Forelimb muscle (tissue), 1 donor: ENCODE results near the gene MLLT10. TPM values are rescaled to one million over a fixed set of nuclear protein-coding genes. Genes with fewer than 3 reads are reported as not detected.

ENCODE experiments used
- DNase-seq: peaks from one replicate; pipeline ENCODE4 v3.0.0-alpha.2; 2013; ENCODE audit warnings: low read depth
- polyA plus RNA-seq: library from polyadenylated mRNA; unstranded; fragments of 120-200 nt; gene quantifications from one replicate; pipeline ENCODE4 v1.2.1, GENCODE V29; 2013; ENCODE audit not compliant: insufficient read length

The MLLT10 gene
- polyA plus RNA-seq, 1 donor = 28.2 TPM

GRCh38 chr10:21501091-21501490 lies 32.9 kb upstream of the MLLT10 start:
- no peak for DNase-seq

DNA sequence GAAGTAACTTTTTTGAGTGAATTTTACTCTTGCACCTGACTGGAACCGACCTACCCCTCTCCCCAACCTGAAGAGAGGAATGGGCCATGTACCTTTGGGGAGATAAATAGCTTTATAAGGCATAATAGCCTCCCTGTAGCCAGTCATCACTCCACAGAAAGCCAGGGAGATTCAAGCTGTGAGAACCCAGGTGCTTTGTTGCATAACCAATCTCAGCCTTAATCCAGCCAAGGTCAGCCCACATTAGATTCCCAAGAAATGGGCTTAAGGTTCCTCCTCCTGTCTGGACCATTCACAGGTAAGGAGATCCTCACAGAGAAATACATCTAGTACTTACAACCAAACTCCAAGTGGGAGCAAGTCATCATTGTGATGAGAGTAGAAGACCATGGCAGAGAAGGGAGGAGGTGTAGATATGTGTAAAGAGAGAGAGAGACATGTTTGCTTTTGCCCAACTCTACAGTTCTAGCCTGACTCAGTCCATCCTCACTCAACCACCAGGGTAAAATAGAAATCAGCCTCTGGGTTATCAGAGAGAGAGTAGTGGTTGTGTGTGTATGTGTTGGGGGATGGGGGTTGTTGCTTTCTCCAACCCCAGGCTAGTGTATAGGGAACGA lies 32.2 kb upstream of the MLLT10 start:
- no peak for DNase-seq

GRCh38 chr10:21502348-21502740 lies 31.7 kb upstream of the MLLT10 start:
- no peak for DNase-seq

- DNase-seq = no peak
Measured at GRCh38 chr10:21503542-21503941, 30.5 kb upstream of the MLLT10 start.

GRCh38 chr10:21505711-21506278 lies 28.2 kb upstream of the MLLT10 start:
- DNase-seq = no peak

DNA sequence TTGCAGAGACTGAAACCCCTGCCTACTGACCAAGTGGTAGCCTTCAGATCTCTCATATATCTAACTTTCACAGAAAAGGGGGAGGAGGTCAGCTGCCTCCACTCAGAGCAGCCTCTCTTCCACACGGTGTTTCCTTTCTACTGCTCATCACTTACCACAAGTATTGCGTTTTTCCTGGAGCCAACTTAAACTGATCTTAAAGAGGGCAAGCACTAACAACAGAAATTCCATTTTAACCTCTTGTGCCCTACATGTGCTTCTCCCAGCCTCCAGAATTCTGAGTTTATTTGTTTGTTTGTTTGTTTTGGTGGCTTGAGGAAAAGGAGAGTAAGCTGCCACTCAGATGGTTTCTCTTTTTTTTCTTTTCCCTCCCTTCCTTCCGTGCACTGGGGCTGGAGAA lies 27.7 kb upstream of the MLLT10 start:
- DNase-seq = no peak

DNA sequence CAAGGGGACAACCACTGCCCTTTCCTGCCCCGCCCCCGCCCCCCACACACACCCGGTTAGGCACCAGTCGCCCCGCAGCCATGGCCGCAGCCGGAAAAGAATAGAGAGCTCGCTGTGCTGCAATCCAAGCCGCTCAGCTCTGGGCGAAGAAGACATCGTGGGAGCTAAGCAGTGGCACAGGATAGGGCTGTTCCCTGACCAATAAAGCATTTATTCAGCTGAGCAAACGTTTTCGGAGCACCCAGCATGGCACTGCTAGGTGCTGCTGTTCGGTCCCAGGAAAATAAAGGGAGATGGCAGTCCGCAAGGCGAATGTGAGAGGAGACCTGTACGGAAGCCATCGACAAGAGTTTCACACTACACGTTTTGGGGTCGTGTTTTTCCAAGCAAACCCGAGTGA lies 26.9 kb upstream of the MLLT10 start:
- no peak for DNase-seq

GRCh38 chr10:21508706-21509331 lies 25.2 kb upstream of the MLLT10 start:
- DNase-seq = no peak

DNA sequence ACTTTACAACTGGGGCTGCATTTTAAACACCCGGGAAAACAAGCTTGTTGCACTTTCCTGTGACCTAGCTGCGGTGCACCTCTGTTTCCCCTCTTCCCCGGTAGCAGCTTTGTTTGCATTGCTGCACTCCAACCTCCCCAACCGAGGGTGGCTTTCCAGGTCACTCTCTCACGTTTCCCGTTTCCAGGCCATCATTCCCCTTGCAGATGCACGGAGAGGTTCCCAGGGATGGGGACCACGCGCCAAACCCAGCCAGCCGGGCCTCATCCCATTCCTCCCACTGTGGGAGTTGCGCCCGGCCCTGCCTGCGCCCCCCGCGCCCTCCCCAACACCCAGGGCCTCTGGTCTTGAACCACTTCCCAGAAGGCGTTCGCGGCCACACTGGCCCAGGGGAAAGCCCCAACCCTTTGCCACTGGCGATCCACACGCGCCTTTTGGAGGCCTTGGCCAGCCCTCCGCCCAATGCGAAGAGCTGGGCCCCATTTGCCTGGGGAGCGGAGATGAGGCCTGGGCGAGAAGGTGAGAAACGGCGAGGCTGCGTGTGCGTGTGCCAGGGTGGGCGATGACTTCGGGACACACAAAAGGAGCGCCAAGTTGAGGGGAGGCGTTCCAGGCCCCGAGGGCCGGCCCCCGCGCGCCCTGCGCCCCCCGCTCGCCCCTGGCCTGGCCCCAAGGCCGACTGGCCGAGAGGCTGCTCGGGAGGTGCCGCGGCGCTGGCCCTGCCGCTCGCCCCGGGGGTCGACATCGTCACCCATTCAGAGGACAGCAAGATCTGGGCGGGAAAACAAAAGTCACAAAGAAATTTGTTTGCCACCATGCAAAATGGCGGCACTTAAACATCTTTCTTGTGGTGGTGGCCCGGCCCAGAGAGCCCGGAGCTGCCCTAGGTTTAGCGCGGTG lies 24.4 kb upstream of the MLLT10 start:
- DNase-seq = no peak

- DNase-seq = no peak
Measured at GRCh38 chr10:21510241-21511094, 23.6 kb upstream of the MLLT10 start.

DNA sequence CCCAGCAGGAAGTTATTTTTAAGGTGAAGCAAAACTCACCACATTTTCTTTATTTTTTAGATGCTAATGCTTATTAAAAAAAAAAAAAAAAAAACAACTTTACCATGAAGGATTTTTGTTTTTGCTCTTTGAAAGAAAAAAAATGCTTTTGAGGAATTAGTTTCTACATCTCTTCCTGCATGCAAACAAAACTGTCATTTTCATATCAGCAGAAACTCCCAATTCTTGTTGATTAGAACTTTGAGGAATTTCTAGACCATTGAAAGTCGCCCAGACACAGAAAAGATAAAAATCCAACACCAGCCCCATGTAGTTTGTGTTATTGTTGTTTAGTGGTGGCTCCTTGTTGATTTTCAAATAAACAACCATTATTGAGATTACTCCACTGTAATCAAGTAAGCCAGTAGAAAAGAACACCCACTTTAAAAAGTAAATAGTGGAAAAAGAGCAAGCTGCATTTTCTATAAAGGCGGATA lies 22.9 kb upstream of the MLLT10 start:
- no peak for DNase-seq

- DNase-seq = no peak
Measured at GRCh38 chr10:21511946-21512572, 22.0 kb upstream of the MLLT10 start.

DNA sequence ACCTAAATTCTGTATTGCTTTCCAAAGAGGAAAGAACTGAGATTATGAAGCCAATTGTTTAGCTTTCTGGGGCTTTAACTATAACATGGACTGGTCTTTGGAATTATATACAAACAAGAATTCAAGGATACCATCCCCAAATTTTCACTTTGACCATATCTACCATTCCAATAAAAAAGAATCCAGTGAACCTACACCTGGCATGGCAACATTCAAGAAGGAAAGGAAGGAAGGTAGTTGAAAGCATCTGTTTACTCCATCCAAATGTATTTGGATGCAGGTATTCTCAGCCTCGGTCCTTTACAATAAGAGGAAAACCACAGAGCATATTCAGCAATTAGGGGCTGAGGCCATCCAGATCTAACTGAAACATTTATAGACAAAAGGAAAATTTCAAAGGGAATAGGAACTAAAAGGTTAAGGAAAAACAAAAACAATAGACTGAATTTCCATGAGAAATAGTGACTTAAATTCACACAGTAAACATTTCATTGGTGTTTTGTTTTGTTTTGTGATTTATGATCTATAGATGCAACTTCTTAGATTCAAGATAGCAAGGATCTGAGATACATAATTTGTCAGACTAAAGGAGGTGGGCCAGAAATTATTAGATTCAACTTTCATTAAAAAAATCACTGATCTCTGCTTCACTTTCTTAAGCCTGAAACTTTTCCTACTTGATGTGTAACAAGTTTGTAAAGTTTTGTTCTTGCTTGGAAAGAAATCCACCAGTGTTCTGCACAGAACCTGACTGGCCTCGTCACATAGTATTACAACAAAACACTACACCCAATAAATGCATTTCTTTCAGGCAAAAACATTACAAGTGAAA lies 21.2 kb upstream of the MLLT10 start:
- no peak for DNase-seq

GRCh38 chr10:21513405-21513788 lies 20.6 kb upstream of the MLLT10 start:
- no peak for DNase-seq

- no peak for DNase-seq
Measured at GRCh38 chr10:21514129-21514817, 19.8 kb upstream of the MLLT10 start.

DNA sequence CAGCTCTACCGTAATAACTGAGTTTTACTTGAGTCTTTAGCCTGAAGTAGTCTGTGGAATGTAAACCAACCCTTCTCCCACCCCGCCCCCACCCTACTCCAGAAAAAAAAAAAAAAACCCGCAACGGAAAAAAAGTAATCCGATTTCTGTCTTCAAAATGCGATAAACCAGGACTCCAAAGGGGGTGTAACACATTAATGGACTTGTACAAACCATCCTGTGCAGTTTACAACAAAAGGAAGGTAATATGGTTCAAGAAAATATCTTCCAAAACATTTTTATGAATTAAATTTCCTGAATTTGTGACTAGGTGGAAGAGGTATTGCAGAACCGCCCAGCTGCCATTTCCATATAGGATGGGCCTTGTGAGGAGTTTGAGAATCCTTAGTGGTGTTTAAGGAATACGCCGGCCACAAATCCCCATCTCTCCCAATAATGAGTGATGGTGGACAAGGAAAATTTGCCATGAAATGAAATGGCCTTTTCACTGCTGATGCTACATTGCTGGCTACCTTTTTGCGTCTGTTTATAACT lies 19.1 kb upstream of the MLLT10 start:
- no peak for DNase-seq

- no peak for DNase-seq
Measured at GRCh38 chr10:21515361-21516241, 18.4 kb upstream of the MLLT10 start.
